ENCODE results near the gene GRIA4.

- TF ChIP-seq CTCF (IDR thresholded peaks at IDR 0.05) (no peak), POLR2A (IDR thresholded peaks at IDR 0.05) (no peak)
Observed at GRCh38 chr11:105693075-105693759, 83.3 kb downstream of the GRIA4 start.

Data from uterus (tissue), 2 donors.